ENCODE data around the gene CHMP2A.

Gene CHMP2A

DNA sequence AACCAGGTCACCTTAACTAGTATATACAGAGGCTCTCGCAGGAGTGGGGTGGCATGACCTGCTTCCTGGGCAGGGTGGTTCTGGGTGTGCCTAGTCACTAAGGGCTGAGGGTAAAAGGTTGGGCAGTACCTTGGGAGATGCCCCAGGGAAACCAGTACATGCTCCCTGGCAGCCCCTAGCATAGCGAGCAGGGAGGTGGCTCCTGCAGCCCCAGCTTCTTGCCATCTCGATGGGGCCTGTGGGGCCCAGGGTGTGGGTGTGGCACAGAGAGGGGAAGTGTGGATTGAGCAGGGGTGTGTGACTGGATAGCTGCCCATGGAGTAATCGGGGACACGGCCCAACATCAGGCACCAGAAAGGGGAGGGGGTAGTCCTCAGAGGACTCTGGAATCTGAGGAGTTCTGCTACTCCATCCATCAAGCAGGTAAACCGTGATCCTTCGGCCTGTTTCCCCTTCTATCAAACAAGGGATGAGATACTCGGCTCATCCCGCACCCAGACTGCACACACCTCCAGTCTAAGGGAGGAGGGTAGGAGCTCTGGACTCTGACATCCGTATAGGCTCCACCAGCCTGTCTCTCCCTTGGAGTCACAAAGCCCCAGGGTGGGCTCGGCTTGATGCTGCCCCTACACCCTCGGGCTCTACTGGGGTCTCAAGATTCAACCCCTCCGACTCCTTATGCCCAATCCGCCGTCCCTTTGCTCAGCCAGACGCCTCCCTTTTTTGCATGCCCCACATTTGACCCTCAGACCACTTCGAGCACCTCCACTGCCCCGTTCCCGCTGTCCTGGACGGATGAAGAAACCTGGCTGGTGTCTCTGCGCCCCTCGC lies 36.4 kb downstream of the CHMP2A start:
- H3K4me3 ChIP-seq (replicated peaks; ENCODE audit: low read depth, low read length), result peak overlapping the region; percentile 84

GRCh38 chr19:58516964-58517833 lies 37.7 kb downstream of the CHMP2A start:
- TF ChIP-seq, protein P1, sequence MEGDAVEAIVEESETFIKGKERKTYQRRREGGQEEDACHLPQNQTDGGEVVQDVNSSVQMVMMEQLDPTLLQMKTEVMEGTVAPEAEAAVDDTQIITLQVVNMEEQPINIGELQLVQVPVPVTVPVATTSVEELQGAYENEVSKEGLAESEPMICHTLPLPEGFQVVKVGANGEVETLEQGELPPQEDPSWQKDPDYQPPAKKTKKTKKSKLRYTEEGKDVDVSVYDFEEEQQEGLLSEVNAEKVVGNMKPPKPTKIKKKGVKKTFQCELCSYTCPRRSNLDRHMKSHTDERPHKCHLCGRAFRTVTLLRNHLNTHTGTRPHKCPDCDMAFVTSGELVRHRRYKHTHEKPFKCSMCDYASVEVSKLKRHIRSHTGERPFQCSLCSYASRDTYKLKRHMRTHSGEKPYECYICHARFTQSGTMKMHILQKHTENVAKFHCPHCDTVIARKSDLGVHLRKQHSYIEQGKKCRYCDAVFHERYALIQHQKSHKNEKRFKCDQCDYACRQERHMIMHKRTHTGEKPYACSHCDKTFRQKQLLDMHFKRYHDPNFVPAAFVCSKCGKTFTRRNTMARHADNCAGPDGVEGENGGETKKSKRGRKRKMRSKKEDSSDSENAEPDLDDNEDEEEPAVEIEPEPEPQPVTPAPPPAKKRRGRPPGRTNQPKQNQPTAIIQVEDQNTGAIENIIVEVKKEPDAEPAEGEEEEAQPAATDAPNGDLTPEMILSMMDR (IDR thresholded peaks at IDR 0.05; ENCODE audit: insufficient read depth, low read length, poor library complexity, severe bottlenecking), result no peak
- H3K4me3 ChIP-seq (replicated peaks; ENCODE audit: low read depth, low read length), result no peak overlapping the region
- no peak for DNase-seq (ENCODE audit: extremely low read depth, insufficient read length)
- peaks cover 9% of the 10 kb centered on the region for H3K36me3 ChIP-seq (ENCODE audit: control insufficient read depth, insufficient read depth, low read length)
- no peaks in the 10 kb centered on the region for H3K27me3 ChIP-seq (replicated peaks; ENCODE audit: control insufficient read depth, insufficient read depth, low read length)

More for the DNA sequence above, 36.4 kb downstream of the CHMP2A start:
- TF ChIP-seq, protein P1 (IDR thresholded peaks at IDR 0.05; ENCODE audit: insufficient read depth, low read length, poor library complexity, severe bottlenecking), result no peak
- no peaks in the 10 kb centered on the region for H3K27me3 ChIP-seq (replicated peaks; ENCODE audit: control insufficient read depth, insufficient read depth, low read length)
- peaks cover 9% of the 10 kb centered on the region for H3K36me3 ChIP-seq (ENCODE audit: control insufficient read depth, insufficient read depth, low read length)
- no peak for DNase-seq (ENCODE audit: extremely low read depth, insufficient read length)

DNA sequence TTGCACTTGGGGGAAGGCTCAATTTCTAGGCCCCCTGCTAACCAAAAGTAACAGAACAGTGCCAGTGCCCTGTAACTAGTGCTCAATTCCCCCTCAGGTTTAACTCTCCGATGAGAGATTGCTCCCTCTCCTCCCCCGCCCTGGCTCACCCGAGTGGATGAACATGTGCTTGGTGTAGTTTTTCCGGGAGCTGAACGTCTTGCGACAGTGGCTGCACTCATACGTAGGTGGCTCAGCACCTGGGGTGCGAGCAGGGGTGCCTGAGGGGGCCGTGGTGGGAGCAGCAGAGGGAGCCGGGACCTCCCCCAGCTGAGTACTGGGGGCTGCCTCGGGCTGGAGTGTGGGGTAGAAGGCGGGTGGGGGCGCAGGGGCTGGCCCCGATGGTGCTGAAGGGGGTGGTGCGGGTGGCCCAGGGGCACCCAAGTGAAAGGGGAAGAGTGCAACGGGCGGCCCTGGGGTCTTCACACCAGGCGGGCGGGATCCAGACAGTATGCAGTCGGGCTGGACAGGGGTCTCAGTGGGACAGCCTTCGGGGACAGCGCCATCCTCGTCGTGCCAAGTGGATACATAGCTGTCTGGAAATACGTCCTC lies 38.6 kb downstream of the CHMP2A start:
- H3K27me3 ChIP-seq (replicated peaks; ENCODE audit: control insufficient read depth, insufficient read depth, low read length), result no peaks in the 10 kb centered on the region
- TF ChIP-seq, protein P1 (IDR thresholded peaks at IDR 0.05; ENCODE audit: insufficient read depth, low read length, poor library complexity, severe bottlenecking), result no peak

DNA sequence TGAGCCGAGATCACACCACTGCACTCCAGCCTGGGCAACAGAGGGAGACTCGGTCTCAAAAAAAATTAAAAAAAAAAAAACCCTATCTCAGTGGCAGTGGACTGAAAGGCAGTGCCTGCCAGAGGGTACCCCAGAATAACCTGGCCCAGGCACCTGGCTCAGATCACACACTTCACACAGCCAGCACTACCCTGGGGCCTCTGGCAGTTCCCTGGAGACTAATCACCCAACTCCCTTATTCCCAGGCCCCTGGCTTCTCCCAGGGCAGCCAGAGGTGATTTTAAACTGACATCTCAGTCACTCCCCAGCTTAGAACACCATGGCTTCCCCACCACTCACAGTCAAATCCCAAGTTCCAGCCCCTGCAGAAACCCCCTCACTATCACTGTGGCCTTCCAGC lies 39.6 kb downstream of the CHMP2A start:
- DNase-seq (ENCODE audit: extremely low read depth, insufficient read length), result no peak
- H3K27me3 ChIP-seq (replicated peaks; ENCODE audit: control insufficient read depth, insufficient read depth, low read length), result no peaks in the 10 kb centered on the region
- TF ChIP-seq, protein P1 (IDR thresholded peaks at IDR 0.05; ENCODE audit: insufficient read depth, low read length, poor library complexity, severe bottlenecking), result no peak
- peaks cover 9% of the 10 kb centered on the region for H3K36me3 ChIP-seq (ENCODE audit: control insufficient read depth, insufficient read depth, low read length)
- no peak overlapping the region for H3K4me3 ChIP-seq (replicated peaks; ENCODE audit: low read depth, low read length)

More for the DNA sequence above, 38.6 kb downstream of the CHMP2A start:
- Histone ChIP-seq H3K4me3 (replicated peaks; ENCODE audit: low read depth, low read length) (no peak overlapping the region), H3K36me3 (ENCODE audit: control insufficient read depth, insufficient read depth, low read length) (peaks cover 9% of the 10 kb centered on the region)
- no peak for DNase-seq (ENCODE audit: extremely low read depth, insufficient read length)

- peak overlapping the region; percentile 68 for H3K4me3 ChIP-seq (replicated peaks; ENCODE audit: low read depth, low read length)
- DNase-seq (ENCODE audit: extremely low read depth, insufficient read length), result no peak
Measured at GRCh38 chr19:58514564-58515022, 40.3 kb downstream of the CHMP2A start.

More at GRCh38 chr19:58514564-58515022, 40.3 kb downstream of the CHMP2A start:
- TF ChIP-seq, protein P1 (IDR thresholded peaks at IDR 0.05; ENCODE audit: insufficient read depth, low read length, poor library complexity, severe bottlenecking), result no peak
- Histone ChIP-seq H3K27me3 (replicated peaks; ENCODE audit: control insufficient read depth, insufficient read depth, low read length) (no peaks in the 10 kb centered on the region), H3K36me3 (ENCODE audit: control insufficient read depth, insufficient read depth, low read length) (peaks cover 9% of the 10 kb centered on the region)
